HCT116 (cell line): Measurements from ENCODE around the gene CDKN1A.
A peak's percentile ranks its signal among the peaks of the same experiment; 100 is the strongest.

Experiments
- CEBPB ChIP-seq: IDR thresholded peaks from 2 replicates; pipeline ENCODE4 v1.6.1; 2012; ENCODE audit warnings: low read depth
- POLR2AphosphoS5 ChIP-seq: IDR thresholded peaks from 2 replicates; pipeline ENCODE4 v1.6.1; 2011; ENCODE audit warnings: mild to moderate bottlenecking, low read depth, low read length, moderate library complexity
- RAD21 ChIP-seq: IDR thresholded peaks from 2 replicates; pipeline ENCODE4 v1.6.1; 2012; ENCODE audit warnings: low read depth, mild to moderate bottlenecking
- ZNF274 ChIP-seq: fragments of 200-500 bp; sonication (Bioruptor generic); IDR thresholded peaks from 2 replicates; pipeline ENCODE4 v1.6.1; 2014; ENCODE audit warnings: mild to moderate bottlenecking, low read depth, low read length, inconsistent platforms
- TF ChIP-seq, protein P1 (sequence below): IDR thresholded peaks from 2 replicates; pipeline ENCODE4 v1.6.1; 2012; ENCODE audit warnings: low read depth

GRCh38 chr6:36666826-36667591 is 11.5 kb upstream of the CDKN1A start:
- TF ChIP-seq, protein P1, sequence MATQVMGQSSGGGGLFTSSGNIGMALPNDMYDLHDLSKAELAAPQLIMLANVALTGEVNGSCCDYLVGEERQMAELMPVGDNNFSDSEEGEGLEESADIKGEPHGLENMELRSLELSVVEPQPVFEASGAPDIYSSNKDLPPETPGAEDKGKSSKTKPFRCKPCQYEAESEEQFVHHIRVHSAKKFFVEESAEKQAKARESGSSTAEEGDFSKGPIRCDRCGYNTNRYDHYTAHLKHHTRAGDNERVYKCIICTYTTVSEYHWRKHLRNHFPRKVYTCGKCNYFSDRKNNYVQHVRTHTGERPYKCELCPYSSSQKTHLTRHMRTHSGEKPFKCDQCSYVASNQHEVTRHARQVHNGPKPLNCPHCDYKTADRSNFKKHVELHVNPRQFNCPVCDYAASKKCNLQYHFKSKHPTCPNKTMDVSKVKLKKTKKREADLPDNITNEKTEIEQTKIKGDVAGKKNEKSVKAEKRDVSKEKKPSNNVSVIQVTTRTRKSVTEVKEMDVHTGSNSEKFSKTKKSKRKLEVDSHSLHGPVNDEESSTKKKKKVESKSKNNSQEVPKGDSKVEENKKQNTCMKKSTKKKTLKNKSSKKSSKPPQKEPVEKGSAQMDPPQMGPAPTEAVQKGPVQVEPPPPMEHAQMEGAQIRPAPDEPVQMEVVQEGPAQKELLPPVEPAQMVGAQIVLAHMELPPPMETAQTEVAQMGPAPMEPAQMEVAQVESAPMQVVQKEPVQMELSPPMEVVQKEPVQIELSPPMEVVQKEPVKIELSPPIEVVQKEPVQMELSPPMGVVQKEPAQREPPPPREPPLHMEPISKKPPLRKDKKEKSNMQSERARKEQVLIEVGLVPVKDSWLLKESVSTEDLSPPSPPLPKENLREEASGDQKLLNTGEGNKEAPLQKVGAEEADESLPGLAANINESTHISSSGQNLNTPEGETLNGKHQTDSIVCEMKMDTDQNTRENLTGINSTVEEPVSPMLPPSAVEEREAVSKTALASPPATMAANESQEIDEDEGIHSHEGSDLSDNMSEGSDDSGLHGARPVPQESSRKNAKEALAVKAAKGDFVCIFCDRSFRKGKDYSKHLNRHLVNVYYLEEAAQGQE = no peak
- TF ChIP-seq POLR2AphosphoS5 (peak; percentile 65), RAD21 (0 out of 2 replicates have a peak, but pooled peaks have one; percentile 19), ZNF274 (no peak), CEBPB (peak; percentile 99)
